Breast epithelium (tissue), 3 donors: ENCODE measurements around the gene CSNK1D.

Experiments used
- CTCF ChIP-seq, 3 donors: fragments of 450-650 bp; IDR thresholded peaks; one replicate each; pipeline ENCODE4 v1.5.1; 2016 to 2017; ENCODE audit warnings: antibody characterized with exemption in 3 of 3, mild to moderate bottlenecking in 3 of 3, moderate library complexity in 3 of 3
- POLR2A ChIP-seq: fragments of 450-650 bp; IDR thresholded peaks from one replicate; pipeline ENCODE4 v1.6.1; 2016; ENCODE audit warnings: antibody characterized with exemption, mild to moderate bottlenecking, moderate library complexity
- POLR2AphosphoS5 ChIP-seq, 3 donors: sonication (generic); formaldehyde crosslinking; IDR thresholded peaks; one replicate each; pipeline ENCODE4 v1.6.1; 2017; ENCODE audit warnings: antibody characterized with exemption in 3 of 3

DNA sequence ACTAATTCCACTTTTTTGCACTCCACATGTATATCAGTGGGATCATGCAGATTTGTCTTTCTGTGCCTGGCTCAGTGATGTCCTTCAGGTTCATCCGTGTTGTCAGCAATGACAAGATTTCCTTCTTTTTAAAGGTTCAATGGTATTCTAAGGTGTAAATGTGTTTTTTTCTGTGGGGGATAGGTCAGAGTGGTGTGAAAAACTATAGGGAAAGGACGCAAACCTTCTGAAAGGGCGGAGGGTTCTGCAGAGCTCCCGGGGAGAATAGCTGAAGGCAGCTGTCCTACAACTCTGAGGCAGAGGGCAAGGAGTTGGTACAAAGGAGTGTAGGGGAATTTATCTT is 21.9 kb upstream of the CSNK1D start:
- no peak for TF ChIP-seq CTCF (IDR thresholded peaks at IDR 0.05)
- TF ChIP-seq POLR2A, result no peak
- no peak for TF ChIP-seq POLR2AphosphoS5 (IDR thresholded peaks at IDR 0.05)
